CD4-positive, CD25-positive, alpha-beta regulatory T cell (primary cell): Measurements from ENCODE around the gene KLF9. TPM values are rescaled to one million over a fixed set of nuclear protein-coding genes. Genes with fewer than 3 reads are reported as not detected.
"Not testable (repeated sequence)": the region's sequence is repeated elsewhere in the genome, so short reads cannot be mapped to it uniquely, and the experiment has no call there.

Source experiments
- ATAC-seq, 2 donors: fragments of 150-1000 bp; cut with Tn5 transposase; one replicate each; pipeline ENCODE4 v1.10.0; 2021; ENCODE audit warnings: low read depth in 2 of 2, moderate number of reproducible peaks in 2 of 2, moderate library complexity in 1 of 2
- DNase-seq, 3 donors: peaks; one replicate each; pipeline versions ENCODE4 v3.0.0 to v3.0.0-alpha.2; 2012 to 2022; ENCODE audit warnings: mixed read lengths in 1 of 3
- H3K27ac ChIP-seq: one replicate; pipeline ENCODE4 v1.7.0; 2013; ENCODE audit warnings: mild to moderate bottlenecking, low read length; ENCODE audit not compliant: insufficient read depth, poor library complexity, severe bottlenecking
- H3K27me3 ChIP-seq: one replicate; pipeline ENCODE4 v1.7.0; 2013; ENCODE audit warnings: low read length; ENCODE audit not compliant: control insufficient read depth, insufficient read depth
- H3K36me3 ChIP-seq: one replicate; pipeline ENCODE4 v1.7.0; 2013; ENCODE audit warnings: mild to moderate bottlenecking, low read length, moderate library complexity; ENCODE audit not compliant: control insufficient read depth, insufficient read depth
- H3K4me1 ChIP-seq: 2 replicates; pipeline ENCODE4 v1.7.0; 2013; ENCODE audit warnings: mild to moderate bottlenecking, low read length; ENCODE audit not compliant: insufficient read depth, control insufficient read depth, poor library complexity, severe bottlenecking
- H3K4me3 ChIP-seq: one replicate; pipeline ENCODE4 v1.7.0; 2013; ENCODE audit warnings: low read depth, mild to moderate bottlenecking, low read length, moderate library complexity
- H3K9me3 ChIP-seq, 2 experiments: 1 replicate in 1 of 2; 2 replicates in 1 of 2; pipeline ENCODE4 v1.7.0; 2013; ENCODE audit warnings: low read length in 2 of 2, mild to moderate bottlenecking in 1 of 2, moderate library complexity in 1 of 2; ENCODE audit not compliant: control insufficient read depth in 2 of 2
- H3K27ac Mint-ChIP-seq, 3 donors: one replicate each; pipeline ENCODE4 v1.8.0; 2020 to 2022; ENCODE audit warnings: mild to moderate bottlenecking in 3 of 3, mixed read lengths in 3 of 3, moderate library complexity in 2 of 3
- H3K27me3 Mint-ChIP-seq: one replicate; pipeline ENCODE4 v1.8.0; 2022; ENCODE audit warnings: mild to moderate bottlenecking, mixed read lengths
- H3K36me3 Mint-ChIP-seq: one replicate; pipeline ENCODE4 v1.8.0; 2020; ENCODE audit warnings: mixed read lengths
- H3K4me1 Mint-ChIP-seq, 4 donors: one replicate each; pipeline ENCODE4 v1.8.0; 2020 to 2022; ENCODE audit warnings: mixed read lengths in 4 of 4, mild to moderate bottlenecking in 1 of 4
- H3K4me3 Mint-ChIP-seq, 4 donors: one replicate each; pipeline ENCODE4 v1.8.0; 2020 to 2022; ENCODE audit warnings: mild to moderate bottlenecking in 4 of 4, mixed read lengths in 4 of 4, moderate library complexity in 3 of 4
- H3K9me3 Mint-ChIP-seq, 7 donors: one replicate each; pipeline ENCODE4 v1.8.0; 2020 to 2022; ENCODE audit warnings: mixed read lengths in 7 of 7, mild to moderate bottlenecking in 3 of 7, moderate library complexity in 2 of 7
- polyA plus RNA-seq, 4 donors: library from polyadenylated mRNA; unstranded; fragments of 300-500 nt; fragmentation: Illumina TruSeq; gene quantifications; one replicate each; pipeline ENCODE4 v1.2.3, GENCODE V29; 2021
- total RNA-seq: library from RNA; stranded (reverse); gene quantifications from one replicate; pipeline ENCODE4 v1.2.3, GENCODE V29; 2022

Gene KLF9
- total and polyA plus RNA-seq, 5 donors from 2014 or later, result 1.4 to 86.7 (median 3.6) TPM

GRCh38 chr9:70402213-70402612 lies 12.2 kb downstream of the KLF9 start:
- Mint-ChIP-seq H3K9me3 (no peaks in the 10 kb centered on the region), H3K4me3 (peak overlapping the region in 1 of 4 donors; percentile 34), H3K27me3 (no peaks in the 10 kb centered on the region), H3K4me1 (peaks cover 17 to 90% (median 74%) of the 10 kb centered on the region in 4 donors), H3K27ac (peak overlapping the region in 1 of 3 donors; percentile 12), H3K36me3 (no peaks in the 10 kb centered on the region)
- Histone ChIP-seq H3K4me1 (peaks cover 57% of the 10 kb centered on the region), H3K4me3 (no peak overlapping the region), H3K9me3 (no peaks in the 10 kb centered on the region), H3K36me3 (no peaks in the 10 kb centered on the region), H3K27ac (no peak overlapping the region), H3K27me3 (no peaks in the 10 kb centered on the region)
- DNase-seq (no peak), ATAC-seq (no peak)

DNA sequence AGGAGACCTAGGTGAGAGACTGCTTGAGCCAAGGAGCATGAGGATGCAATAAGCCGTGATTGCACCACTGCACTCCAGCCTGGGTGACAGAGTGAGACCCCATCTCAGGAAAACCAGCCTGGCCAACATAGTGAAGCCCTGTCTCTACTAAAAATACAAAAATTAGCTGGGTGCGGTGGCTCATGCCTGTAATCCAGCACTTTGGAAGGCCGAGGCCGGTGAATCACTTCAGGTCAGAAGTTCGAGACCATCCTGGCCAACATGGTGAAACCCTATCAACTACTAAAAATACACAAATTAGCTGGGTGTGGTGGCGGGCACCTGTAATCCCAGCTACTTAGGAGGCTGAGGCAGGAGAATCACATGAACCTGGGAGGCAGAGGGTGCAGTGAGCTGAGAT lies 13.2 kb downstream of the KLF9 start:
- H3K4me3 Mint-ChIP-seq, H3K36me3 ChIP-seq: not testable (repeated sequence)
- peak overlapping the region in 1 of 3 donors; percentile 56 for H3K27ac Mint-ChIP-seq

GRCh38 chr9:70400107-70400892 lies 14.2 kb downstream of the KLF9 start:
- Histone ChIP-seq H3K36me3 (no peaks in the 10 kb centered on the region), H3K9me3 (no peaks in the 10 kb centered on the region), H3K27me3 (no peaks in the 10 kb centered on the region), H3K27ac (no peak overlapping the region), H3K4me1 (peaks cover 55% of the 10 kb centered on the region), H3K4me3 (no peak overlapping the region)
- Mint-ChIP-seq H3K27me3 (no peaks in the 10 kb centered on the region), H3K4me3 (peak overlapping the region in 2 of 4 donors; percentile 4 to 47), H3K36me3 (no peaks in the 10 kb centered on the region), H3K9me3 (no peaks in the 10 kb centered on the region), H3K4me1 (peaks cover 18 to 82% (median 62%) of the 10 kb centered on the region in 4 donors), H3K27ac (peak overlapping the region; percentile 2 to 76 (median 56))
- DNase-seq, result no peak
- ATAC-seq, result no peak

More for the DNA sequence above, 13.2 kb downstream of the KLF9 start:
- H3K27me3 ChIP-seq, H3K36me3 Mint-ChIP-seq, H3K9me3 ChIP-seq, DNase-seq, H3K9me3 Mint-ChIP-seq, H3K27me3 Mint-ChIP-seq, ATAC-seq, H3K4me3 ChIP-seq, H3K27ac ChIP-seq: not testable (repeated sequence)
- H3K4me1 ChIP-seq, result peaks cover 57% of the 10 kb centered on the region
- H3K4me1 Mint-ChIP-seq, result peaks cover 18 to 88% (median 68%) of the 10 kb centered on the region in 4 donors

DNA sequence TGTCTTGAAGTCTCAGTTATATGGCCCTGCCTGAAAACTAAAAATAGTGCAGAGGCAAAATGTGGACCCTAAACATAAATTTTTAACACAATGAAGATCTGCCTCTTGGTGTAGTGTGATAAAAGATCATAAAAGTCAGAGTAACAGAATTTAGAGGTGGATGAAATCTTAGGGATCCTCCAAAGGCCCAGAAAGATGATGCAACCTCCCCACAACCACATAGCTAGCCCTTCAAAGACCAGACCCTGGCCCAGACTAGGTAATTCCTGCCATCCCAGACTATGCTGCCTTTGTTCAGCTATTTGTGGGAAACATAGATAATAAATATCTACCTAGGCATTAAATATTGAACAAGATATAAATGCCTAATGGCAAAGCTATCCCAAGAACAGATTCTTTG lies 15.3 kb downstream of the KLF9 start:
- Mint-ChIP-seq H3K4me3 (peak overlapping the region in 2 of 4 donors; percentile 45 to 49), H3K9me3 (no peaks in the 10 kb centered on the region), H3K4me1 (peaks cover 22 to 83% (median 60%) of the 10 kb centered on the region in 4 donors), H3K36me3 (no peaks in the 10 kb centered on the region), H3K27me3 (no peaks in the 10 kb centered on the region), H3K27ac (peak overlapping the region; percentile 56 to 78 (median 76))
- Histone ChIP-seq H3K4me3 (no peak overlapping the region), H3K4me1 (peaks cover 57% of the 10 kb centered on the region), H3K27ac (peak overlapping the region; percentile 48), H3K36me3 (no peaks in the 10 kb centered on the region), H3K27me3 (no peaks in the 10 kb centered on the region), H3K9me3 (no peaks in the 10 kb centered on the region)
- DNase-seq (no peak), ATAC-seq (no peak)

- ATAC-seq (peak; percentile 86 to 94), DNase-seq (peak in 2 of 3 donors; percentile 53 to 80)
- H3K36me3 Mint-ChIP-seq, result no peaks in the 10 kb centered on the region
- H3K27ac Mint-ChIP-seq, result peak overlapping the region; percentile 67 to 81 (median 78)
- Histone ChIP-seq H3K4me3 (peak overlapping the region; percentile 52), H3K27me3 (no peaks in the 10 kb centered on the region), H3K4me1 (peaks cover 60% of the 10 kb centered on the region), H3K27ac (peak overlapping the region; percentile 48), H3K9me3 (no peaks in the 10 kb centered on the region), H3K36me3 (no peaks in the 10 kb centered on the region)
- H3K27me3 Mint-ChIP-seq, result no peaks in the 10 kb centered on the region
- H3K9me3 Mint-ChIP-seq, result no peaks in the 10 kb centered on the region
- H3K4me3 Mint-ChIP-seq, result peak overlapping the region; percentile 0 to 74 (median 58)
- peaks cover 26 to 83% (median 56%) of the 10 kb centered on the region in 4 donors for H3K4me1 Mint-ChIP-seq
Measured at GRCh38 chr9:70398145-70398556, 16.3 kb downstream of the KLF9 start.

GRCh38 chr9:70395652-70396051 lies 18.8 kb downstream of the KLF9 start:
- peaks cover 34 to 90% (median 69%) of the 10 kb centered on the region in 4 donors for H3K4me1 Mint-ChIP-seq
- ATAC-seq (no peak), DNase-seq (no peak)
- no peaks in the 10 kb centered on the region for H3K9me3 ChIP-seq
- H3K27me3 Mint-ChIP-seq, result no peaks in the 10 kb centered on the region
- no peak overlapping the region for H3K27ac ChIP-seq
- no peaks in the 10 kb centered on the region for H3K27me3 ChIP-seq
- no peaks in the 10 kb centered on the region for H3K9me3 Mint-ChIP-seq
- no peak overlapping the region for H3K4me3 Mint-ChIP-seq
- no peak overlapping the region for H3K4me3 ChIP-seq
- H3K27ac Mint-ChIP-seq, result peak overlapping the region in 1 of 3 donors; percentile 59
- H3K36me3 Mint-ChIP-seq, result no peaks in the 10 kb centered on the region
- peaks cover 75% of the 10 kb centered on the region for H3K4me1 ChIP-seq
- H3K36me3 ChIP-seq, result no peaks in the 10 kb centered on the region

DNA sequence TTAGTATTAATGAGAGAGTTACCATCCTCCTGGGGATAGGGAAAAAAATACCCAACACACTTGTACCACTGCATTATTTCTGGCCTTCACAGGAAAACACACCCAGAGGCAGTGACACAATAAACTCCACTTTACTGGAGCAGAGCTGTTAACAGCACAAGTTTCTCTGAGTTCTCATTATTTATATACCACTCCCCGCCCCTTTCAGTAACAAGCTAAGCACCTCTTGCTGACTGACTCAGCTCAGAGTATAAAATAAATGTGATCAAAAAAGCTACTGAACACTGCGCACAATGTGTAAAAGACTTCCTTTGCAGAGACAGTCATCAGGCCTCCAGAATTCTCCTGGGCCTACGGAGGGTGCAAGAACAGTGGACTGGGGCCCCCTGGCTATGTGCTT lies 21.6 kb downstream of the KLF9 start:
- peaks cover 45 to 89% (median 66%) of the 10 kb centered on the region in 4 donors for H3K4me1 Mint-ChIP-seq
- no peak overlapping the region for H3K27ac Mint-ChIP-seq
- H3K27me3 Mint-ChIP-seq, result no peaks in the 10 kb centered on the region
- peaks cover under 1% of the 10 kb centered on the region for H3K36me3 Mint-ChIP-seq
- Histone ChIP-seq H3K4me1 (peaks cover 60% of the 10 kb centered on the region), H3K27me3 (no peaks in the 10 kb centered on the region), H3K36me3 (no peaks in the 10 kb centered on the region), H3K9me3 (no peaks in the 10 kb centered on the region), H3K27ac (no peak overlapping the region), H3K4me3 (no peak overlapping the region)
- H3K4me3 Mint-ChIP-seq, result peak overlapping the region in 1 of 4 donors; percentile 69
- ATAC-seq (no peak), DNase-seq (no peak)
- H3K9me3 Mint-ChIP-seq, result no peaks in the 10 kb centered on the region
